Embryonic facial prominence (tissue), 1 donor: Measurements from ENCODE around the gene CENPT.

Experiments
- DNase-seq: peaks from one replicate; pipeline ENCODE4 v3.0.0-alpha.2; 2016; ENCODE audit errors: extremely low spot score

Gene CENPT

DNA sequence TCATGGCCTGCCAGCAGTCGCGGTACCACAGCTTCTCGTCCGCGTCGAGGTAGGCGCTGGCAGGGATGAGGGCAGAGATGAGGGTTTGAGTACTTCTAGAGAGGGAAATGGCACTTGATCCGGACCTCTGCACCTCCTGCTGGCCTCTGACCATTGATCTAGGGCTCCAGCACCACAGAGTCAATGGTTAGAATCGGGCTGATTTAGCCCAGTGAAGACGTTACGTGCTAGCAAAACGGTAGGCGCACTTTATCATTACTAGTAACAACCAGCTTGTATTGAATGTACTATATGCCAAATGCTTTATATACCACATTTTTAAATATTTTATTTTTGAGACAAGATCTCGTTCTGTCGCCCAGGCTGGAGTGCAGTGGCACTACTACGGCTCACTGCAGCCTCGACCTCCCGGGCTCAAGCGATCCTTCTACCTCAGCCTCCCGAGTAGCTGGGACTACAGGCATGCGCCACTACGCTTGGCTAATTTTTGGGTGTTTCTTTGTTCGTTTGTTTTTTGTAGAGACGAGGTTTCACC, 40.3 kb downstream of the CENPT start:
- no peak for DNase-seq

DNA sequence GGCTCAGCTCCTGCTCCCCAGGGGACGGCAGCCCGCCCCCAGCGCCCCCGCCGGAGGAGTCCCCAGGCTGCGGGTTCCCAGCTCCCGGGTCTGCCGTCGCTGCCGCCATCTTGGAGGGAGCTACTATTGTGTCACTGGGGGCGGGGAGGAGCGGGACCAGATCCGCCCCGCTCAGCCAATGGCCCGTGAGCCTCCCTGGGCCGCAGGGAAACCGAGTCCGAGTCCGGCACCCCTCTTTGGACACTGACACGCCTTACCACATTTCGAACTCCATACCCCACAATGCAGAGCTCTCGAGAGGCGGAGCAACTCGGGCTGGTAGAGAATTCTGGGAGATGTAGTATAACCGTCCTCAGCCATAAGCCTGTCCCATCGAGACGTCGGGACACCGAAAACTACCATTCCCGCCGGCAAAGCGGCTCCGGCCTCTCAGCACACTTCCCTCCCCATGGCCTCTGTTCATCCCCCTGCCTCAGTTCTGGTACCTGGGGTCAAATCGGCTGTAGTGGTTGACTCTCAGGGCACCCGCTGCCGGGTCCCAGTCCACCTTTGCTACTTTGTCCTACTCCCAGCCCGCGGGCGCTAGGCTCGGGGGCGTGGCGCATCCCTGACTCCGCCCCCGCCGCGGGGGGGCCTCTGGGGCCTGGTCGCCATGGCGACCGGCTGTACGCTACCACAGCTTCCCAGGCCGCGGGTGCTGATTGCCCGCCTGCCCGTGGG, 40.9 kb downstream of the CENPT start, which contains the start of the genes RANBP10 and TSNAXIP1:
RANBP10 (minus strand) TSS at position 133 of the 720 bp plus-strand sequence; CDS start at position 109, 24 bp downstream.
TSNAXIP1 (plus strand) TSS at position 462 of the 720 bp plus-strand sequence. CDS start 261 bp downstream, outside the sequence.
- DNase-seq = peak; percentile 98

DNA sequence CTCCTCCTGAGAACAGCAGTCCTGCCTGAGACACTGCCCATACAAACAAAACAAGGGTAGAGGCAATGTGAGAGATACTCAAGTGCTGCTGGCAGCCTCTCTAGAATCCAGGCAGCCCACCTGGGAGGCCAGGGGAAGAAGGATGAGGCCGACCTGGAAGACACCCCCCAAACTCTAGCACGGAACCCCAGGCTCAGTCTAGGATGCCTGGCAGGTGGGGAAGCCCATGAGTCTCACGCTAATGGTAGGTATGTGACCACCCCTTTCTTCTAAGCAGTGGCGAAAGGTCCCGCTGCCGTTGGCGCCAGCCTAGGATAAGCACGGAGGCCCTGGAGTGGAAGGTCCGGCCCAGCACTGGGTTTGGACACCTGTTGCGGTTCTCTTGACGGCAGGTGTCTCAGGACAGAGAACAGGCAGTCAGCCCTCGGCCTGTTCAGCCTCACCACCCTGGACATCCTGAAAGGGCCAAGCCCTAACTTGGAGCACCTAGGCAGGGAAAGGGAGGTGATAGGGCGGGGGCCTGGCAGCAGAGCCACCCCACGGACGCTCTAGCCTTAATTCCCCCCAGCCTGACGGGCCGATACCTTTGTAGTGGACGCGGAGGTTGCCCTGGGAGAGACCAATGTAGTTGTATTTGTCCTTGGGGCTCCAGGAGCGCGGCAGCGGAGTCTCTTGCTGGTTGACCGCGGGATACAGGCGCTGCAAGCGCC, 41.6 kb downstream of the CENPT start:
- DNase-seq = no peak

DNA sequence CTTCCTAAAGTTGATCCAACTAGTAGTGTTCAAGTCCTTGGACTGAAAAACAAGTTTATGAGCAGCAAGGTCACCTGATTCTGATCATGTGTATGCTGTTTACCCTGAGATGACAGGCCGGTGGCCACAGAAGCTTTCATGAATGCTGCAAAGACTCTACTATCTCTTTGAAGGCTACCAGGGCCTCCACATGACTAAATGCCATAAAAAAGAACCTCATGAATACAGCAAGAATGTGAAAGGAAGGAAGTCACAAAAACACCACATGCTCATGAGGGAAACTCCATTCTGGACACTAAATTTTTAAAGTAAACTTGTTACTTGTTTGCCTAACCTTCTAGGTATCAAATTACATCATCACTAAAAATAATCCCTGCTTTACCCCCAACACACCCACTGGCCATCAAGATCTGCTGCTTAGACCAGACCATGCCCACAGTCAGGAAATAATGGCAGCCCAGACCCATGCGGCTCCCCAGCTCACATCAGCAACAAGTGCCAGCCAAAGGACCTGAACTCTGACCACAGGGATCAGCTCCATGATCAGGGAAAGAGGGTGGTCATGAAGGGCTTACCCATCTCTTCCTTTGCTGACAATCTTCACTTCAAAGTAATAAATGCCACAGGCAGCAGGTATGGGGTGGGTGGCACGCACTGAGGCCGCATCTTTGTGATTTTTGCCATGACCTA, 42.5 kb downstream of the CENPT start:
- DNase-seq = no peak

DNA sequence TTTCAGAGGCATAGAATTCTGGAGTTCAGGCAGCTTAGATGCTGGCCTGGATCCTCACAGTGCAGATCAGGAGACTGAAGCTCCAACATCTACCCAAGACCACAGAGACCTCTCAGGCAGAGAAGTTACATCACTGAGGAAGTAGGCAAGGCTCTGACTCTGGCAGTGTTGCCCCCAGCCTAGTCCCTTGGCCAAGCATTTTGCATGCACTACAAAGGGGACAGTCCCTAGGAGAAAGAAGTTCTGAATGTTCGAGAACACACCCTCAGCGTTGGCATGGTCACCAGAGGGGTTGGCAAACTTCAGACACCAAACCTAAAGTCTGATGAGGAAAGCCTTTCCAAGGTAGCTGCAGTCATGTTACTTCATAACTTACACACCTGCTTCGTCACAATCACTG, 43.6 kb downstream of the CENPT start:
- DNase-seq = no peak

DNA sequence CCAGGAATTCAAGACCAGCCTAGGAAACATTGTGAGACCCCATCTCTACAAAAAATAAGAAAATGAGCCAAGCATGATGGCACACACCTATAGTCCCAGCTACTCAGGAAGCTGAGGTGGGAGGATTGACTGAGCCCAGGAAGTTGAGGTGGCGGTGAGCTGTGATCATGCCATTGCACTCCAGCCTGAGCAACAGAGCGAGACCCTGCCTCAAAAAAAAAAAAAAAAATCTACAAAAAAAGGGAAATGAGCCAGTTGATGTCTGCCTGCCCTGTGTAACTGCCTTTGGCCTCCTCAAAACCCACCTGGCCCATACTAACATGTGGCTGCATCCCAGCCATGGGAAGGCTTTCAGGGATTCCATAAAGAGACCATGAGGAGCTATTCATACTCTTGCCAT, 45.6 kb downstream of the CENPT start:
- DNase-seq = no peak

DNA sequence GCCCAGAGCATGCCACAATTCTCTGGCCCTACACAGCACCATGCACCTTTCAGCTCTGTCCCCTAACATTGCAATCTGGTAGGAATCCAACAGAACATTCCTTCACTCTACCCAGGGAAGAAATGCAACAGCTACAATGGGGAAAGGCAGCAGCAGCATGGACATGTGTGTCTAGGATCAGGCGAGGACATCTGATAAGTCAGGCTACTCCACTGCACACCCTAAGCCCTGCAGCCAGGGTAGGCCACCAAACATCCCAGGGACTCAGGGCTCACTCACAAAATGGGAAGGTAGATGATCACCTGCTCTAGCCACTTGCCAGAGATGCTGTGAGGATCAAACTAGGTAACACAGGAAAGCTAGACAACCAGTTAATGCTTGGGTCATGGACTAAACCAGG, 46.3 kb downstream of the CENPT start:
- no peak for DNase-seq

DNA sequence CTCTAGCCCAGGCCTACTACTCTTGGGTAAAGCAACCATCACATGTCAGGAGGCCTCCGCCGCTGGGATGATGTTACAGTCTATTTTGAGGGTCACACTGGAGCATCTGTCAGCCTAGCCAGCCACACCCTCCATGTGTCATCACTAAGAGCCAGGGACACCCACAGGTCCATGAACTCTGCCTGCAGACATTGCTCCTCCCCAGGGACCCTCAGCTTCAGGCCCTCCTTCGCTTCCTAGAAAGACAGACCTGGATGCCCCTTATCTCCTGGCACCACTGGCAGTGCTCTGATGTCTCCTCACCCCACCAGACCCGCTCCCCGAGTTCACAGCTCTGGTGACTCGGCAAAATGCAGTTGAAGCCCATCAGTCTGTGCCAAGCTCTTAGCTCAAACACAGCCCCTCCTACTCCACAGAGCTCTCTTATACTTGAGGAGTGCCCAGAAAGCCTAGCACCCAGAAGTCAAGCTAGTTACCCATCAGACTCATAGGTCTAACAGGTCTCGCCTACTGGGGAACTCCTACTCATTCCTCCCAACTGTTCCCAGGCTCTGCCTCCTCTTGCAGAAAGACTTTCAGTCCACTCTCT, 47.1 kb downstream of the CENPT start:
- no peak for DNase-seq

DNA sequence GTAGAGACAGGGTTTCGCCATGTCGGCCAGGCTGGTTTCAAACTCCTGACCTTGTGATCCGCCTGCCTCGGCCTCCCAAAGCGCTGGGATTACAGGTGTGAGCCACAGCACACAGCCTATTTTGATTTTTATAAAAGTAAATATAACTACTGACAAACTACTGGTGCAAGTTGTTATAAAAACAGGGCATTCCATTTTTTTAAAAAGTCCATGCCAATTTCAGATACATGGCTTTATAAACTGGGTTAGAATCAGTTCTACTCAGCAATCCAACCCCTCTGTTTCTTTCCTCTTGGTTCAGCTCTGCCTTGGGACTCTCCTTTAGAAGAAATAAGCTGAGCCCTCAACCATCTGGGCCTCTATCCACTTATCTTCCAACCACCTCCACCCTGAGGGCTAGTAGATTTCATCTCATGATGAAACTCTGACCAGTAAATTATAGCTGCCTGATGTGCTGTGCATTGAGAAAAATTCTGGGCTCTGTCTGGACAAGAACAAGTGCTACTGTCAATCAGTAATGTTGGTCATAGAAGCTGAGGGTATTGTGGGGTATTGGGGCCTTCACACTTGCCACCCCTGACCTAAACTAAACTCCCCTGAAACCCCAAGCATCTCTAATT, 51.3 kb downstream of the CENPT start:
- DNase-seq = no peak

DNA sequence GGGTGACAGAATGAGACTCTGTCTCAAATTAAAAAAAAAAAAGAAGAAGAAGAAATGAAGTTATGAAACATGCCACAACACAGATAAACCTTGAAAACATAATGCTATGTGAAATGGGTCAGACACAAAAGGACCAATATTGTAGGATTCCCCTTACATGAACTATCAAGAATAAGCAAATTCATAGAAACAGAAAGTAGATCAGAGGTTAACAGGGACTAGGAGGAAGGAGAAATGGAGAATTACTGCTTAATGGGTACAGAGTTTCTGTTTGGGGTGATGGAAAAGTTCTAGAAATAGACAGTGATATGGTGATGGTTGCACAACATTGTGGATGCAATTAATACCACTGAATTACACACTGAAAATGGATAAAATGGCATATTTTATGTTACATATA, 57.4 kb downstream of the CENPT start:
- no peak for DNase-seq

DNA sequence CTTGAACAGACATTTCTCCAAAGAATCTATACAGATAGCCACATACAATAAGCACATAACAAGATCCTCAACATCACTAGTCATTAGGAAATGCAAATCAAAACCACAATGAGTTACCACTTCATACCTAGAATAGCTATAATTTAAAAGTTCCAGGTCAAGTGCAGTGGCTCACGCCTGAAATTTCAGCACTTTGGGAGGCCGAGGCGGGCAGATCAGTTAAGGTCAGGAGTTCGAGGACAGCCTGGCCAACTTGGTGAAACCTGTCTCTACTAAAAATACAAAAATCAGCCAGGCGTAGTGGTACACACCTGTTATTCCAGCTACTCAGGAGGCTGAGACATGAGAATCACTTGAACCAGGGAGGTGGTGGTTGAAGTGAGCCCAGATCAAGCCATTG, 61.0 kb downstream of the CENPT start:
- no peak for DNase-seq

DNA sequence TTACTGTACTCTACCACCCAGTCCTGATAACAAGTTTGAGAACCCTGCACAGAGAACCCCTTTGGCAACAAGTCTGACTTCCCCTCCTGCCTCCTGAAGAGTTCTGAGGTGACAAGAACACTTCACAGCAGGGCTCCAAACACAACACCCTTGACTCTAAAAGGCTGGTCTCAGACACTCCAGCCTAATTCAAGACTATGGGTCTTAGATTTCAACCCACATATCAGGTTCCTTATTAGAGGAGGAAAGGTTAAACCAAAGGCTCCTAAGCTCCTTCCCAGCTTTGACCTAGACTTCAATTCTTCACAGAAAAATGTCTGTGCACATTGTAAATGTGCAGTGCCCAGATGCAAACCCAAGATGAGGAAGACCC, 64.2 kb downstream of the CENPT start:
- no peak for DNase-seq

DNA sequence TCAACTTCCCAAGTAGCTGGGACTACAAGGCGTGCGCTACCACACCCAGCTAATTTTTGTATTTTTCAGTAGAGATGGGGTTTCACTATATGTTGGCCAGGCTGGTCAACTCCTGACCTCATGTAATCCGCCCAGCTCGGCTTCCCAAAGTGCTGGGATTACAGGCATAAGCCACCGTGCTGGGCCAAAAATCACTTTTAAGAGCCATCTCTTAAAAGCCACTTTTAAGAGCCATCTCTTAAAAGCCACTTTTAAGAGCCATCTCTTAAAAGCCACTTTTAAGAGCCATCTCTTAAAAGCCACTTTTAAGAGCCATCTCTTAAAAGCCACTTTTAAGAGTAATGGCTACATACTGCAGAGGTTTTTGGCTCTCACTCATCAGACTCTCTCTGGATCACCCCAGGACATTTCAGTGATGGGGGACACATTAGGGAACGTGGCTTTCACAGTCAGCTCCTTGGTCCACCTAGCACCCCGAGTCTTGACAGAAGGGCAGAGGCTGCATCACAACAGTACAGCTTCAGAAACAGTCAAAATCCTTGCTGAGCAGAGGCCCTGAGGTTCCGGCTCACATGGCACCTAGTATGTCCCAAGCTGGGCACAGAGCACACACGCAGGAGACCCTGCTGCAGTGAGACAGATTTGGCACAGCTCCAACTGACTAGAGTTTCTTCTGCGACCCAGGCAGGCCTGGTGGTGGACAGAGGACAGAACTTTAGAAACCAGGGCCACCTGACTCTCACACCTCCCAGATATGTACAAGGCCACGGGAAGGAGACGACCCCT, 64.7 kb downstream of the CENPT start:
- no peak for DNase-seq

DNA sequence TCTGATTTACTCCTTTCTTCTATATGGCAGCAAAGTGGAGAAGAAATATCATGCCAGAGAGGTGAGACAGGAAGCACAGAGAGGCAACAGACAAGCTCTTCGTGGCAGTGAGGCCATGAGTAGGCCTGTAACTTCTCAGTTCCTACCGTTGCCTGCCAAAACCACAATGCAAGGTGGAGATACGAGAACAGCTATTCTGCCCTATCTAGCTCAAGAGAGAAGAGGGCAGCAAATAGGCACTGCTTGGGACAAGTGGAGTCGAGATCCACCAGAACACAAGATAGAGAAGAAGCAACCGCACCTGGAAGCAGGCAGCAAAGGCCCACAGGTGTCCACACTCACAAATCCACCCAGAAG, 66.0 kb downstream of the CENPT start:
- no peak for DNase-seq

DNA sequence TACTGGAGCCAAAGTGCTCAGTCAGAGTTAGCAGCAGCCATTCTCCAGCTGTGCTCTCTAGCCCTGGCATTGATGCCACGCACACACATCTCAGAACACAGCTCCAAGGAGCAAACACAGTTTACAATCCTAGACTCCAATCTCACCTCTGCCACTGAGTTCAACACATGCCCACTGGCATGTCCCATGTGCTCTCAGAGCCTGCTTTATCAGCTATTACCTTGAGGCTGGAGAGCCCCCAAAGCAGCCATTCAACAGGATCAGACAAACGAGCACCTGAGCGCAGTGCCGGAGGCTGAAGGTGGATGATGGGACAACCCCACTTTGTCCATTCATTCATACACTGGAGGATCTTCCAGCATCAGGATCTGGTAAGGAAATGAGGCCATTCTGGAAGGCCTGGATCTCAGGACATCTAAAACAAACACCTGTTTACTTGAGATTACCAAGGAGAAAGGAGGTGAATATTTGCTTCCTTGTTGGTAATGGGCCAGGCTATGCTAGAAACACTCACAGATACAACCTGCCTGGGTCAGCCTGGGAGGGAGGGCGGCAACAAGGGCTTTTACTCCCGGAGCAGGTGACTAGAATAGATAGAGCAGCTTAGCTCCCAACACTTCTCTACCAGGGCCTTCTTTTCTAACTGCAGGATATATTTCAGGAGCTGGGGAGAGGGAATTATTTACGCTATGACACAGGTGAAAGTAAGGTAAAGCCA, 66.5 kb downstream of the CENPT start:
- DNase-seq = no peak

DNA sequence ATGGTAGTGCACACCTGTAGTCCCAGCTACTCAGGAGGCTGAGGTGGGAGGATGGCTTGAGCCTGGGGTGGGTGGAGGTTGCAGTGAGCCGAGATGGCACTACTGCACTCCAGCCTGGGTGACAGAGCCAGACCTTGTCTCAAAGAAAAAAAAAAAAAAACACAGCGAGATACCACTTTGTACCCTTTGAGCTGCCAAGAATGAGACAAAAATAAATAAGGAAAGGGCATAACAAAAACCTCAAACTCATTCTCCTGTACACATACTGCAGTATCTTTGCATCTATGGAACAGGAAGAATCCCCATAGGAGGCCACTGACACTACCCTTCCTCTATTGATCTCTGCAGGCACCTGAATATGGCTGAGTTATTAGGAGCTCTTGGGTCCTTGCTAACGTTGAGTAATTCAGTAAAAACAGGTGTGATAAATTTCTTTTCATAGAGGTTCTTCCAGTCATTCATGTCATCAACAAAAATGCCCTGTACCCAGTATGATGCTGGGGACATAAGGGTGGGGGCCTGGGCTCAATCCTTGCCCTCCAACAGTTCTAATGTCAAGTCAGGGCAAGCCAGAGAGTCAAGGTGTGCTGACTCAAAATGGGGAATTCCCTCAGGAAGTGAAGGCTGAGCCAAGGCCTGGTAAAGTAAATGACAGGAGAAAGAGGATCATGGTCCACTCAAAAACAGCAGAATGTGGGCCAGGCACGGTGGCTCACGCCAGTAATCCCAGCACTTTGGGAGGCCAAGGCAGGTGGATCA, 68.1 kb downstream of the CENPT start:
- DNase-seq = no peak
